GM23248 (cell line): Measurements from ENCODE around the gene C1QL4.

Experiments
- EZH2 ChIP-seq: fragments of 200-600 bp; sonication (generic); IDR thresholded peaks from 2 replicates; pipeline ENCODE4 v1.6.1; 2018; ENCODE audit warnings: antibody characterized with exemption, mild to moderate bottlenecking; ENCODE audit not compliant: insufficient read depth, poor library complexity, severe bottlenecking
- EZH2phosphoT487 ChIP-seq: fragments of 200-600 bp; sonication (generic); IDR thresholded peaks from 2 replicates; pipeline ENCODE4 v1.6.1; 2018; ENCODE audit warnings: antibody characterized with exemption, moderate library complexity, mild to moderate bottlenecking, low read depth; ENCODE audit not compliant: insufficient read depth

DNA sequence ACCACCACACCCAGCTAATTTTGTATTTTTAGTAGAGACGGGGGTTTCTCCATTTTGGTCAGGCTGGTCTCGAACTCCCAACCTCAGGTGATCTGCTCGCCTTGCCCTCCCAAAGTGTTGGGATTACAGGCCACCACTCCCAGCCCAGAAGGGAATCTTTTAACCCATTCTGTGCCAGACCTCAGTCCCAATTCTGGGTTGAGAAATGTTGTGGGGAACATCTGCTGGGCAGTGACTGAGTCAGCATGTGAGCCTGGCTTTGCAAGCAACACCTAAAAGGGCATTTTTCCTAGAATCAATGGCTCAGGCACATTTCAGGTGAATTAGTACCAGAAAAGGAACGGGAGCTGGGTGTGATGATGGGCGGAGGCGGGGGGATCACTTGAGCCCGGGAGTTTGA, 22.7 kb upstream of the C1QL4 start:
- TF ChIP-seq EZH2 (no peak), EZH2phosphoT487 (no peak)
